ENCODE results near the gene TBXAS1. TPM values are rescaled to one million over a fixed set of nuclear protein-coding genes. Genes with fewer than 3 reads are reported as not detected.

TBXAS1 gene
- total RNA-seq, 4 donors from 2014 or later = 9.0 to 22.2 (median 14.6) TPM

DNA sequence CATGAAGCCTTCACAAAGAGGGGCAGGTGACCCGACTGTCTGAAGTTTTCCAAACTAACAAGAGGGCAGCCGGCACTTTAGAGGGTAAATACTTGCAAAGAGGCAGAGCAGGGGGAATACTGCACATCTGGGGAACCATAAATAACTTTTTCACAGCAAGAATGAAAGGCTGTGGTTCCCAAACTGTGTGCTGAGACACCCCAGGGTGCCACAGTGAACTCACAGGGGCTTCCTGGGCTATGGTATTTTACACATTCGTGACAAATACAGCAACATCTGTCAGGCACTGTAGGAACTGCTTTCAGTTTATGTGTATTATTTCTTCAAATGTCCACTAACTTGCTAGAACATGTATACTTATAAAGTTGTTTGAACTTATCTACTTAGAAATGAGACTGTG is 67.2 kb downstream of the TBXAS1 start:
- Histone ChIP-seq H3K27ac (no peak overlapping the region), H3K27me3 (no peaks in the 10 kb centered on the region), H3K9me3 (no peaks in the 10 kb centered on the region), H3K36me3 (no peaks in the 10 kb centered on the region), H3K4me3 (no peak overlapping the region), H3K4me1 (peaks cover 0 to 4% (median 0%) of the 10 kb centered on the region in 4 donors)
- DNase-seq = no peak
- in situ Hi-C loops (cut with MboI; ENCODE audit: low pct_ligation_motif_present in 1 of 4, low pct_unique_long_range_greater_than_20kb in 1 of 4, low sequenced_read_pairs in 3 of 4) (no loop called here), intact Hi-C loops (cut with DNase I; ENCODE audit: low total_unique reads) (no loop called here)
- WGBS, 2 donors (ENCODE audit: low coverage in 1 of 2) = 70 to 89% methylated on average over 2 to 3 of the region's 3 CpGs
- TF ChIP-seq EP300 (IDR thresholded peaks at IDR 0.05; ENCODE audit: low read depth) = no peak
- TF ChIP-seq POLR2A (IDR thresholded peaks at IDR 0.05) = no peak
- TF ChIP-seq POLR2AphosphoS5 (IDR thresholded peaks at IDR 0.05) = no peak
- TF ChIP-seq, protein P1, sequence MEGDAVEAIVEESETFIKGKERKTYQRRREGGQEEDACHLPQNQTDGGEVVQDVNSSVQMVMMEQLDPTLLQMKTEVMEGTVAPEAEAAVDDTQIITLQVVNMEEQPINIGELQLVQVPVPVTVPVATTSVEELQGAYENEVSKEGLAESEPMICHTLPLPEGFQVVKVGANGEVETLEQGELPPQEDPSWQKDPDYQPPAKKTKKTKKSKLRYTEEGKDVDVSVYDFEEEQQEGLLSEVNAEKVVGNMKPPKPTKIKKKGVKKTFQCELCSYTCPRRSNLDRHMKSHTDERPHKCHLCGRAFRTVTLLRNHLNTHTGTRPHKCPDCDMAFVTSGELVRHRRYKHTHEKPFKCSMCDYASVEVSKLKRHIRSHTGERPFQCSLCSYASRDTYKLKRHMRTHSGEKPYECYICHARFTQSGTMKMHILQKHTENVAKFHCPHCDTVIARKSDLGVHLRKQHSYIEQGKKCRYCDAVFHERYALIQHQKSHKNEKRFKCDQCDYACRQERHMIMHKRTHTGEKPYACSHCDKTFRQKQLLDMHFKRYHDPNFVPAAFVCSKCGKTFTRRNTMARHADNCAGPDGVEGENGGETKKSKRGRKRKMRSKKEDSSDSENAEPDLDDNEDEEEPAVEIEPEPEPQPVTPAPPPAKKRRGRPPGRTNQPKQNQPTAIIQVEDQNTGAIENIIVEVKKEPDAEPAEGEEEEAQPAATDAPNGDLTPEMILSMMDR (IDR thresholded peaks at IDR 0.05) = no peak

DNA sequence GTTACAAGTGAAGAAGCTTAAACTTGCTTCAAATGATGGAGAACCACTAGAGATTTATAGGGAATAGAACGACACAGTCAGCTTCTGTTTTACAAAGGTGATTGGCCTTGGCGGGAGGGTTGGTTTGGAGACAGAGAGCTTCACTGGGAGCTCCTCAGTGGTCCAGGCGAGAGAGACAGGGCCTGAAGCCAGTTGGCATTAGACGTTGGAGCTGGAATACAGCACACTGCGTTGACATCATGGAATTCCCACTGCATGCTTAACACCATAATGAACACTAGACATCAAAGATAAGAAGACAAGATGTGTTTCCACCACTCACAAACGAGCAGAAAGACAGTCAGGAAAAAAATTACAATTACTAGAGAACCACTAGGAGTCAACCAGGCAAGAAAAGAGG is 67.8 kb downstream of the TBXAS1 start:
- no peak overlapping the region for H3K4me3 ChIP-seq
- DNase-seq = no peak
- H3K27me3 ChIP-seq = no peaks in the 10 kb centered on the region
- no peak overlapping the region for H3K27ac ChIP-seq
- 74 to 88% methylated on average over 3 to 6 of the region's 6 CpGs for WGBS, 2 donors (ENCODE audit: low coverage in 1 of 2)
- TF ChIP-seq POLR2AphosphoS5 (IDR thresholded peaks at IDR 0.05) (no peak), POLR2A (IDR thresholded peaks at IDR 0.05) (no peak), EP300 (IDR thresholded peaks at IDR 0.05; ENCODE audit: low read depth) (no peak)
- TF ChIP-seq, protein P1 (IDR thresholded peaks at IDR 0.05) = no peak
- intact Hi-C loops (cut with DNase I; ENCODE audit: low total_unique reads) = no loop called here
- H3K36me3 ChIP-seq = no peaks in the 10 kb centered on the region
- H3K9me3 ChIP-seq = no peaks in the 10 kb centered on the region
- in situ Hi-C loops (cut with MboI; ENCODE audit: low pct_ligation_motif_present in 1 of 4, low pct_unique_long_range_greater_than_20kb in 1 of 4, low sequenced_read_pairs in 3 of 4) = no loop called here
- peaks cover 0 to 4% (median 0%) of the 10 kb centered on the region in 4 donors for H3K4me1 ChIP-seq

DNA sequence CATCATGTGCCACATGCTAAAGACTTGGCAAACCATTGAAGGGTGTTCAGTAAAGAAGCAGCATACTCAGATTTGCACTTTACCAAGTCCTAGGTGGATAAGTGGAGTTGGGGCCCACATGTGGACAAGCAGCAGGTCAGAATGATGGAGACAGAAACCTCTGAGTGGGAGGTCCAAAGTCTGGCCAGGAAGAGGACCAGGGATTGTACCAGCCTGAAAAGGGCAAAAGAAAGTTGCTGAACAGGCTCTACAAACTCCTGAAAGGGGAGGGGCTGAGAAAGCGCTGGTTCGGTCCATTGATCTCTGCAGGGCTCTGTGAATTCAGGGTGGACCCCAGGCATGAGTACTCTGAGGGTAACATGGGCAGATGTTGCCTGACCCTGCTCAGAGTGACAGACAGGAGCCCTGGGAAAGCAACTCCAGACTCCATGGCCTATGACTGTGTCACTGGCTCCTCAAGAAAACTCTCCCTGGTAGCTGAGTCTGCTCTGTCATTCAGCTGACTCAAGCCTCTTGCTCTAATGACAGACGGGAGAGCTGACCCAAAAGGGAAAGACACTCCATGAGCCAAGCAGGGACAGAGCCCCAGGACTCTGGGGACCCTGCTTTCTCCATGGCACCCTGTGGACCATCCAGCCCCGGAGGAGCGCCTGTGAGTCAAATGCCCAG is 68.5 kb downstream of the TBXAS1 start:
- Histone ChIP-seq H3K4me3 (no peak overlapping the region), H3K4me1 (peaks cover 0 to 4% (median 0%) of the 10 kb centered on the region in 4 donors), H3K27me3 (no peaks in the 10 kb centered on the region), H3K36me3 (no peaks in the 10 kb centered on the region), H3K27ac (no peak overlapping the region), H3K9me3 (no peaks in the 10 kb centered on the region)
- intact Hi-C loops (cut with DNase I; ENCODE audit: low total_unique reads) = no loop called here
- TF ChIP-seq EP300 (IDR thresholded peaks at IDR 0.05; ENCODE audit: low read depth) = no peak
- TF ChIP-seq, protein P1 (IDR thresholded peaks at IDR 0.05) = no peak
- no peak for TF ChIP-seq POLR2A (IDR thresholded peaks at IDR 0.05)
- TF ChIP-seq POLR2AphosphoS5 (IDR thresholded peaks at IDR 0.05) = no peak
- in situ Hi-C loops (cut with MboI; ENCODE audit: low pct_ligation_motif_present in 1 of 4, low pct_unique_long_range_greater_than_20kb in 1 of 4, low sequenced_read_pairs in 3 of 4) = no loop called here
- DNase-seq = no peak
- WGBS, 2 donors (ENCODE audit: low coverage in 1 of 2) = 83 to 88% methylated on average over 1 to 5 of the region's 5 CpGs

DNA sequence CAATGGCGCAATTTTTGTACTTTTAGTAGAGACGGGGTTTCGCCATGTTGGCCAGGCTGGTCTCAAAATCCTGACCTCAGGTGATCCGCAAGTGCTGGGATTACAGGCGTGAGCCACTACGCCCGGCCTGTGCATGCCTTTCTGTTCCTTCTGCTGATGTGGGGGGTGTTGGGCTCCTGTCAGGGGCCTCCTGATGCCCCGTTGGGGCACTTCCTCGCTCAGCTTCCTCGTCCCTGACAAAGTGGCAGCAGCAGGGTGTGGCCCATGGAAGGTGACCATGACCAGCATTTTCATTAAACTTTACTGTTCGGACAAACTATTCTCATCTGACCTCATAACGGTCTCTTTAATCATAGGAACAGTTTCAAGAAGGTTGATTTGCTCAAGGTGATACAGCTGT is 69.4 kb downstream of the TBXAS1 start:
- Histone ChIP-seq H3K27me3 (no peaks in the 10 kb centered on the region), H3K36me3 (no peaks in the 10 kb centered on the region), H3K4me1 (peaks cover 0 to 4% (median 0%) of the 10 kb centered on the region in 4 donors), H3K27ac (no peak overlapping the region), H3K9me3 (no peaks in the 10 kb centered on the region), H3K4me3 (no peak overlapping the region)
- intact Hi-C loops (cut with DNase I; ENCODE audit: low total_unique reads) (no loop called here), in situ Hi-C loops (cut with MboI; ENCODE audit: low pct_ligation_motif_present in 1 of 4, low pct_unique_long_range_greater_than_20kb in 1 of 4, low sequenced_read_pairs in 3 of 4) (no loop called here)
- no peak for DNase-seq
- TF ChIP-seq, protein P1 (IDR thresholded peaks at IDR 0.05) = no peak
- TF ChIP-seq POLR2A (IDR thresholded peaks at IDR 0.05) (no peak), POLR2AphosphoS5 (IDR thresholded peaks at IDR 0.05) (no peak), EP300 (IDR thresholded peaks at IDR 0.05; ENCODE audit: low read depth) (no peak)
- WGBS, 2 donors (ENCODE audit: low coverage in 1 of 2) = 80 to 100% methylated on average over 1 to 12 of the region's 12 CpGs

Measured in transverse colon (tissue), 4 donors.